ENCODE results near the gene ADAMTS6.
"Not testable (repeated sequence)": the region's sequence is repeated elsewhere in the genome, so short reads cannot be mapped to it uniquely, and the experiment has no call there.

Gene ADAMTS6

DNA sequence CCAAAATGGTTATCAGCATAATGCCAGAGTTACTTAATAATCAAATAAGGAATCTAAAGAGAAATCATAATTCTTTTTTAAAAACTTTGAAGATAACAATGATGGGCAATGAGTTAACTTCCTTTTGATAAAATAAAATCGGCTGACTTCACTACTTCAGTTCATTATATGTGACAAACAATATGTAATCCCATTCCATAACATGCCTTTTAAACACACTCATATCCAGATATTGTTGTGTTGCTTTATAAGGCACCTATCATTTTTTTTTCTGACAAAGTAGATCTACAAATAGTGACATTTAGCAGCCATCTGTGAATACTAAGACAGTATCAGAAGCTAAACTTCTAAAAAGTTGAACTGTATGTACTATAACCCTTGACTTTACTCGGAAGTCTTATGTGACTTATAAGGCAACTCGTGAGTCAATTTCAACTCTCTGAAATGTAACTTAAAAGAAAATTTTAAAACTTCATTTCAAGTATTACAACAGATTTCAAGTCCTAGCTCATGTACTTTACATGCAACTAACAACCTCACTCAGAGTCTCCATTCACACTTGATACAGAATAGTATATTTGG, 7.5 kb downstream of the ADAMTS6 start:
- no peak for DNase-seq

DNA sequence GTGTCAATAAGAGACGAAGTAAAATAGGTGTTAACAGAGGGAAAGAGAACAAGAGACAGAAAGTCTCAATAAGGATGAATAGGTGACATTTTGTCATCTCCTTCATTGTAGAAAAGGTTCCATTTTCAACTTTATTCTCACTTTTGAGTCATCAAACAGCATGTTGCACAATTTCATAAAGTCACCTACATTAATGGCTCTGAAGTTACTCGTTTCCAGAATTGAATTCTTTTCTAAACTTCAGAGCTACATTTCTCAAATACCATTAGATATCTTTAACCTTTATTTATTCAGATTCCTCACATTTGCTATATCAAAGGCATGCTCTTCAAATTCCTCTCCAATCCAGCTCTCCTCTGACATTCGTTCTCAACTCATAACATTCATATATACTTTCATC, 13.1 kb downstream of the ADAMTS6 start:
- DNase-seq: no peak

DNA sequence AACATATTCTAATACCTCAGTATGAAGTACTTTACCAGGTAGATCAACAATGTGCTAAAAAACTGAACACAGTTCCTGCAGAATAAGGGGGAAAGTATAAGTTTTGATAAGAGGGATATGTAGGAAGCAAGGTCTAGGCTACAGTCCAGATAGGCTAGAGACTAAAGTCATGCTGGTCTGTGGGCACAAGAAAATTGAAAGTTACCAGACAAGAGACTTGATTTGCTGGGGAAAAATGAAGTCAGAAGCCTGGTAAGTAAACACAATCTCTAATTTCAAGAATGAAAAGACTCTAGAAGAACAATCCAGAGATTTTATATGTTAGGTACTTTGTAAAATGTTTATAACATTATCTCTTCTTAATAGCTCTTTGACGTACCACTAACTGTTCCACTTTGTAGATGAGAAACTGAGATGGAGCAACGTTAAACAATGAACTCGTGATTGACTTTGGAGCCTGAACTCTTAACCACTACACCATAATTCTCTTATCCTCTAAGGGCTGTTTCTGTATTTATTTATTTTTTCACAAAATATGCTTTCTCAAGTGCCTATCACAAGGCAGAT, 19.5 kb downstream of the ADAMTS6 start:
- no peak for DNase-seq

DNA sequence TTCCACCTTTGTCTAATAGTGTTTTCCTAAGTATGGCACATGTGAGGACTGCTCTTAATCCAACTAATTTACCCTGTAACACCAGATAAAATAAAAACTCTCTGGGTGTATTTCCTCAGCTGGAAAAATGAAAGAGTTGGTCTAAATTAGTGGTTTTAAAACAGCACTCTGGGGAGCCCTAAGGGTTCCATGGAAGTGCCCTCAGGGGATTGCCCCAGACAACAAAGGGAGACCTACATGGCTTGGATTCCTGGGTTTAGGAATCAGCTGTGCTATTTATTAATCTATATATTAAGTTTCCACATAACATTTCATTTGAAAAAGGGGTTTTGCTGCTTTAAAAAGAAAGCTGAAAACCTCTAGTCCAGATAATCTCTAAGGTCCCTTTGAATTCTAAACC, 20.2 kb downstream of the ADAMTS6 start:
- no peak for DNase-seq

DNA sequence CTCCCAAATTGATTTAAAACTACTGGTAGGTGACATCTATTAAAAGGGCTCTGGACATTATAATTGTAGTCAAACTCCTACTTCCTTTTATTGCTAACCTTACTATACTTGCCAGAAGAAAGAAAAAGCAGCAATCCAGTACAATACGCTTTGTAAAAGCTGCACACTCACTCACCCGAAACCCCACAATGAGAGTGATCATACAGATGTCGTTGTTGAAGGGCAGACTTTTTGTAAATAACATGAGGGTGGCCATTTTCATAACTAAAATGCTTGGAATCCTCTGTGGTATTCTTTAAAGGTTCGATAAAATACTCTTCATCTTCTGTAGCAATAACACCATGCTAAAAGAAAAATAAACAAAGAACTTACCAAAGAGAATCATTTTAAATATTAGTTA, 21.7 kb downstream of the ADAMTS6 start:
- DNase-seq: no peak

DNA sequence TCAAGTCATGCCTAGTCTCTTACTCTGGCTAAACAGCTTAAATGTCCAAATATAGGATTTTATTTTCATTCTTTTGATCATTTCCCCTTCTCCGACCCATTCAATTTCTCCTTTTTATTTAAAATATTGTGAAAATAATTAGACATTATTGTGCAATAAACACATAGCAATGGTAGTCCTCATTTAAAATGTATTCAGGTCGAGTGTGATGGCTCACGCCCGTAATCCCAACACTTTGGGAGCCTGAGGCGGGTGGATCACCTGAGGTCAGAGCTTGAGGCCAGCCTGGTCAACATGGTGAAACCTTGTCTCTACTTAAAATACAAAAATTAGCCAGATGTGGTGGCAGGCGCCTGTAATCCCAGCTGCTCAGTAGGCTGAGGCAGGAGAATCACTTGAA, 26.7 kb downstream of the ADAMTS6 start:
- no peak for DNase-seq

DNA sequence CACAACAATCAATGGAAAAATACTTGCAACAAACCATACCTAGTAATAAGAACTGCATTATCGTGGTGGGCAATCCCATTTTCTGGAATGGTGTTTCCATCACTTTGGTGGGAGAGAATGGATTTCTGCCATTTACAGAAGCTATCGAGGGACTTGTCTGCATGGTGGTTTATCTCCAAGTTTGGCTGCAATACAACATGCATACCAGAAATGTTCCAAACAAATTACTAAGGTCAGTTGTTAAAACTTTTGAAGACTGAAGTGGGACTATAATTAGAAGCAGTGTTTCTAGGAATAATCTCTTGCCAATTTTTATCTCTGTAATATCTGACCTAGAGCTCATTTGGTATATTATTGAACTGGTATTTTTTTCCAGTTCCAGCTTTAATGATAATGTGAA, 30.3 kb downstream of the ADAMTS6 start:
- no peak for DNase-seq

DNA sequence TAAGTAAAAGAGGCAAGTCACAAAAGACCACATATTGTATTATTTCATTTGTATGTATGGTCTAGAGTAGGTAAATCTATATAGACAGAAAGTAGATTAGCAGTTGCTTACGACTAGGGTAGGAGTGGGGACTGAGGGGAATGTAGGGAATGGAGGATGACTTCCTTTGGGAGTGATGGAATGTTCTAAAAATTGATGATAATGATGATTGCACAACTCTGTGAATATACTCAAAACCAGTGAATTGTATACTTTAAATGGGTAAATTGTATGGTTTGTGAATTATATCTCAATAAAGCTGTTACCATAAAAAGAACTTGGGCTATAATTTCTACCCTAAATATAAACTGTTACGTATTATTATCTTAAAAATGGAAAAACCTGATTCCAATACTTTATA, 35.0 kb downstream of the ADAMTS6 start:
- no peak for DNase-seq

DNA sequence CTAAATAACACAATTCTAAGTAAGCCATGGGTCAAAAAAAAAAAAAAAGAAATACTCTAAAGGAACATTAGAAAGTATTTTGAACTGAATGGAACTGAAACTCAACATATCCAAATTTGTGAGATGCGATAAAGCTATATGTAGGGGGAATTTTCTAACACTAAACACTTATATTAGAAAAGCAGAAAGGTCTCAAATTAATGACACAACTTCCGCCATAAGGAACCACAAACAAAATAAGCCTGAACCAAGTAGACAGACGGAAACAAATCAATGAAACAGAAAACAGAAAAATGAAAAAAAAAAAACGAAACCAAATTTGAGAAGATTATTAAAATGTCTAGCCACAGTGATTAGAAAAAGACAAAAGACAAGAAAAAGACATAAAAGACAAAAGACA, 39.9 kb downstream of the ADAMTS6 start:
- DNase-seq: no peak

DNA sequence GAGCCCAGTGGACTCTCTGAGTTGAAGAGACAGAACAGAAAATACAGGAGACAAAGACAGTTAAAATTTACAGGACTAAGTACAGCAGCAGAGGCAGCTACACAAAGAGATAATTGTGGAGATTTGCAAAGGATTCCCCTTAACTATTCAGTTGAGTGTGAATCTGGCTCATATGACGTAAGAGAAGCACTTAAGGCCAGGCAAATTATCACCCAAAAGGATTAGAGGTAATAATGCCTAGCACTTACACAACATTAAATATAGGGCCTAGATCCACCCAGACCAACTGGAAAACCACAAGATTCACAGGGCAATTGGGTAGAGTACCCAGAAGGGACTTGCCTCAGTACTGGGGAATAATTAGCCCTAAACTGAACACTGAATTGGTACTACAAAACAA, 41.3 kb downstream of the ADAMTS6 start:
- DNase-seq: no peak

DNA sequence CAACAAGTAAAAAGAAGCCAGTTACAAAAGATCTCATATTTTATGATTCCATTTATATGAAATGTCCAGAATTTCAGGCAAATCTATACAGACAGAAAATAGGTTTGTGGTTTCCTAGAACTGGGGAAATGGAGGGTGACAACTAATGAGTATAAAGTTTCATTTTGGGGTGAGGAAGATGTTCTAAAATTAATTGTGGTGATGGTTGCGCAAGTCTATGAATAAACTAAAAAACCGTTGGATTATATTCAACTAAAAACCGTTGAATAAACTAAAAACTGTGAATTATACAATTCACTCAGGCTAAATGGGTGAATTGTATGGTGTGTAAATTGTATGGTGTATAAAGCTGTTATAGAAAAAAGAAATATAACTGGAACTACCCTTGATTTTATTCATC, 47.6 kb downstream of the ADAMTS6 start:
- DNase-seq: no peak

DNA sequence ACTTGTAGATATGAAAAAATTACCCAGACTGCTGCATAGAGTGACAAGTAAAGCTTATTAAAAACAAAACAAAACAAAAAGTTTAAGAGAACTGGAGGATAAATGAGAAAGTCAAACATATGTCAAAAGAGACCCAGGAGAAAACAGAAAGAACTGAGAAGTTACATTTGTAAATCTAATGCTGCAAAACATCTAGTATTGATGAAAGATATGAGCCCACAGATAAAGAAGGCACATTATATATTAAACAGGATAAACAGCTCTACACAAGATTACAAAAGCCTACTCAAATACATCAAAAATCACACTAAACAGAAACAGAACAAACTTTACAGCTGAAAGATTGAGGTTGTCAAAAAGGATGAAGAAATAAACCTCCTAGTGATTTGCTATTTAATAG, 55.1 kb downstream of the ADAMTS6 start:
- no peak for DNase-seq

DNA sequence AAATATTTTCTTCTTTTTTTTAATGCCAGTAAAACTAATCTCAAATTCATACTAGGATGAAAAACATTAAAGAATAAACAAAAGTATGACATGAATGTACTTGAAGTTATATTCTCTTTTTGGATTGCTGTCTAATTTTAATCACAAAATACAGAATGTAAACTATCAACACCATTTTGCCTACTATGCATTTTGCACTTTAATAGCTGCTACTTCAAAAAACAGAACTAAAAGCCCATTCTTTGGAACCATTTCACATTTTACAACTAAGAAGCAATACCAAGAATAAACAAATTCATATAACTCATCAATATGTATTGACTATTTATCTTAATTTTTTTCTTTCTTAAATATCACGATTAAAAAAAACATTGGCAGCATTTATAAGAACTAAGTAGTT, 58.1 kb downstream of the ADAMTS6 start:
- DNase-seq: no peak

DNA sequence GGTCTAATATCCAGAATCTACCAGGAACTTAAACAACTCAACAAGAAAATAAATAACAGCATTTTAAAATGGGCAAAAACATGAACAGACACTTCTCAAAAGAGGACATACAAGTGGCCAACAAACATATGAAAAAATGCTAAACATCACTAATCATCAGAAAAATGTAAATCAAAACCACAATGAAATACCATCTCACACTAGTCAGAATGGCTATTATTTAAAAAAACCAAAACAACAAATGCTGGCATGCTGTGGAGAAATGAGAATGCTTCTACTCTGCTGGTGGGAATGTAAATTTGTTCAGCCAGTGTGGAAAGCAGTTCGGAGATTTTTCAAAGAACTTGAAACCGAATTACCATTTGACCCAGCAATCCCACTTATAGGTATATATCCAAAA, 63.1 kb downstream of the ADAMTS6 start:
- no peak for DNase-seq

DNA sequence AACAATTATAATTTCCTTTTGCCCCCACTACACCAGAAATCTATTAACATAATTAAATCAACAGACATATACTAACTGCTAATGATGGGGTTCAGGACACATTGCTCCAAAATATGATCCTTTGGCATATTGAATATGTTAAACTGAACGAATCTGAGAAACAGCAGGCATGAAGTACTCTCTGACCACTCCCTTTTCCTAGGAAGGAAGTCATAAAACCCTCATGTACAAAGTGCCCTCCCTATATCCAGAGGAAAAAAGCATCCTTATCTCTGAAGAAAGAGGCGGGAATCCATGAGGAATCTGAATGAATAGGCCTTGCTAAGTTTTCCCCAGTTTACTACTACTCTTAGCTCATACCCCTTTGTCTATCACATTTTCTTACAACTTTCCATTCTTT, 67.9 kb downstream of the ADAMTS6 start:
- no peak for DNase-seq

DNA sequence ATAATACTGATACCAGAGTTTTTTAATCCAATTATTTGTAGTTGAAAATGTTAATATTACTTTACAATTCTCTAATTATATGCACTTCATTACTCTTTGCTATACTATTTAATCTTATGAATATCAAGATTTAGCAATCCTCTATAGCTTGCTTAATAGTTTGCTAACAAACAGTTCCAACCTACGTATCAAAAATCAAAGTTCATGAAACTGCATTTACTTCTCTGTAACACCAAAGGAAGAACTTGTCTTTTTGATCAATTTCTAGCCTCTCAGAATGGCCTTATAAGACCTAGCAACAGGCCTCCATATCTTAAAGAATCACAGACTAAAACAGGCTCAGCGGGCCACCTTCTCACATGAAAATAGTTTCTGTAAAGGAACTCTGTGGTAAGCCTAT, 68.9 kb downstream of the ADAMTS6 start:
- no peak for DNase-seq

DNA sequence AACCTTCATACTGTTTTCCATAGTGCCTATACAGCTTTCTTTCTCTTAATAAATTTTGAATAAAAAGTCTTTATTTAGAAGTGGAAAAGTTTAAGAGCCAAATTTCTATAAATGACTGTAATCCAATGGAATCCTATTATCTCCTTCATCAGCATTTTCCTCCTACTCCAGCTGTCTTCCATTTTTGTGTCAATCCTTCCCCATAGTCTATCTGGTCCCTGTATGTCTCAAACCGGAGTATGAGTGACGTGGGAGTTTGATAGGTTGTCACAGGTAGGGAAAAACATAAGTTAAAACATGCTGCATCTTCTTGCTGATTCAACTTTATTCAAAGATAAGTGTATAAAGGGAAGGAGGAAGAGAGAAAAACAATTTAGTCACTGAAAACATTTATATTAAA, 70.4 kb downstream of the ADAMTS6 start:
- DNase-seq: no peak

DNA sequence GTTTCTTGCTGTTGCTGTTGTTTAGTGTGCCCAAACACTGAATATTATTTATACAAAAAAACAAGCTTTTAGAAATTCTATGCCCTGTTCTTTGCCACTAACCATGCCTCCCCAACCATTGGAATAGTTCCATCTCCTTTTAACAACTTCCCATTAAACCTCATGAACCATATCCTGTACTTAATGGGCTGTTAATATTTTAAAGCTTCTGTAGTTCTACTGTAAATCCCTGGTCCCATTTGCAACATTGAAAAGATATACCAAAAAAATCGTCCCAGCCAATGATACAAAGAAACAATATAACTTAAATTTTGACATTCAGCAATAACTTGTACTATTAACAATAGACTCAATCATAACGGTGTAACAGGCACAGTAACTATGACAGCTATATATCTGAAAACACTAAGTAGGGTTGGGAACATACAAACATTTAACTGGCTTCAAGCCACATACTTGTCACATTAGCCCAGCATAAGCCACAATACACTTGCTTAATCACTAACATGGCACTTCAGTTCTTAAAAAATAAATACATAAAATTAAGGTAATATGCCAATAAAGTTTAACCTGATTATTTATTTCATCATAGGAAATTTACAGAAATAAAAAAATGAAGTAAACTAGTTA, 86.1 kb downstream of the ADAMTS6 start:
- no peak for DNase-seq

DNA sequence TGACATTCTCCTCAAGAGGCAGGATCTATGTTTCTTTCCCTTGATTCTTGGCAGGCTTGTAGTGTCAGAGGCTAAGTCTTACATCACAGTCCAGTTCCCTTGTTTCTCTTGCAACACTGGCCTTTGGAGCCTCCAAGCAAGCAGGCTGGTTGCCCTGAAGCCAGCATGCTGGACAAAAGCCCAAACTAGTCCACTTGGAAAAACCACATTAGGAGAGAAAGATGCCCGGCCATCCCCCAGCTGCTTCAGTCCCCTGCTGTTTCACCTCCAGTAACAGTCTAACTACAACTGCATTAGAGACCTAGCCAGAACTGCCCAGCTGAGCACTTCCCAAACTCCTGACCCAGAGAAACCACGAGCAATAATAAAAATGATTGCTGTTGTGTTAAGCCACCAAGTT, 87.6 kb downstream of the ADAMTS6 start:
- no peak for DNase-seq

DNA sequence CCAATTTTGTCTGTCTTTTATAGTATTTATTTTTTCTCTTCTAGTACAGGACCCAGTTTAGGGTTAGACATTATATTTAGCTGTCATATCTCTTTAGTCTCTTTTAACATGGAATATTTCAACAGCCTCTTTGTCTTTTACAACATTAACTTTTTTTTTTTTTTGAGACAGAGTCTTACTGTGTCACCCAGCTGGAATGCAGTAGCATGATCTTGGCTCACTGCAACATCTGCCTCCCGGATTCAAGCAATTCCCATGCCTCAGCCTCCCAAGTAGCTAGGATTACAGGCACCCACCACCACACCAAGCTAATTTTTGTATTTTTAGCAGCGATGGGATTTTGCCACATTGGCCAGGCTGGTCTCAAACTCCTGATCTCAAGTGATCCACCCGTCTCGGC, 90.1 kb downstream of the ADAMTS6 start:
- DNase-seq: no peak

DNA sequence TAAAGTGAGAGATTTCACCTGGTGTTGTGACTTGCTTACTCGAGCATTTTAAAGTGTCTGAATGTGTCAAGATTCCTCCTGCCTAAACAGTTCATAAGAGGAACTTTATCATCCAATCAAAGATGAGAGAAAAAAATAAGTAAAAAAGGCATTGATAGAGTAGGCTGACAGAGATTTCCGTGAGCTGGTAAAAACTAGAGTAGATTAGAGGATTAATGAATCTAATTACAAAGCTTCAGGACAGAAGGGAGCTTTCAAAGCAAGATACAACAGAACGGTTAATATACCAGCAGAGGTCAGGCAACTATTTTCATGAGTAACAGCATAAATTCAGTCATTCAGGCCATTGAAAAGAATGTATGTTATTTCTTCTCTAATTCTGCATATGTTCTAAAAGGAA, 91.5 kb downstream of the ADAMTS6 start:
- no peak for DNase-seq

DNA sequence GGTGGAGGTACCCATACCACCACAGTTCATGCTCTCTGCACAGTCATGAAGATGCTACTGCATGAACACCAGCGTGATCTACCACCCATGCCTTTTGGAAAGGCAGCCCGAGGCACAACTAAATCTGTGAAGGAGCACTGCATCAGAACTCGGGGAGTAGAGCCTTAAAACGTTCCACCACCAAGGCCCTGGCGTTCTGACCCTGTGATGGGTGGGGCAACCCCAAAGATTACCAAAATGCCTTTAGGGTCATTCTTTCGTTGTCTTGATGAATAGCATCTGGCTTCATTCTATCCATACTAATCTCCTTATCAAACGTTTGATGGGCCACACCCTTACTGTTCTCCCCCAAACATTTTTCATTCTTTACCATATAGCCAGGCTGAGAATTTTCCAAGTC, 97.9 kb downstream of the ADAMTS6 start:
- no peak for DNase-seq

DNA sequence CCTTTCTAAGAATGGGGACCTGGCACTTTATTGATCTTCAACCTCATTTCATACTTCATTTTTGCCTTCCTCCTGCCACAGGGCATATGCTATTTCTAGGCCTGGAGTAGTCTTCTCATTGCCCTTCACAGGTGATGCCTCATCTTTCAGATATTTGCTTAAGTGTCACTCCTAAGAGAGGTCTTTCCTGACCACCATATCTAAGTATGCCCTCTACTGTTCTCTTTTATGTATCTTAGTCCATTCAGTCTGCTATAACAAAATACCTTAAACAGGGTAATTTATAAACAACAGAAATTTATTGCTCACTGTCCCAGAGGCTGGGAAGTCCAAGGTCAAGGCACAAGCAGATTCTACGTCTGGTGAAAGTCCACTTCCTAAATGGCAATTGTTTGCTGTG, 99.1 kb downstream of the ADAMTS6 start:
- DNase-seq: no peak

DNA sequence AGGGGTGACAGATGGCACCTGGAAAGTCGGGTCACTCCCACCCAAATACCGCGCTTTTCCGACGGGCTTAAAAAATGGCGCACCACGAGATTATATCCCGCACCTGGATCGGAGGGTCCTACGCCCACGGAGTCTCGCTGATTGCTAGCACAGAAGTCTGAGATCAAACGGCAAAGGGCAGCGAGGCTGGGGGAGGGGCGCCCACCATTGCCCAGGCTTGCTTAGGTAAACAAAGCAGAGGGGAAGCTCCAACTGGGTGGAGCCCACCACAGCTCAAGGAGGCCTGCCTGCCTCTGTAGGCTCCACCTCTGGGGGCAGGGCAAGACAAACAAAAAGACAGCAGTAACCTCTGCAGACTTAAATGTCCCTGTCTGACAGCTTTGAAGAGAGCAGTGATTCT, 111.2 kb downstream of the ADAMTS6 start:
- DNase-seq: not testable (repeated sequence)

DNA sequence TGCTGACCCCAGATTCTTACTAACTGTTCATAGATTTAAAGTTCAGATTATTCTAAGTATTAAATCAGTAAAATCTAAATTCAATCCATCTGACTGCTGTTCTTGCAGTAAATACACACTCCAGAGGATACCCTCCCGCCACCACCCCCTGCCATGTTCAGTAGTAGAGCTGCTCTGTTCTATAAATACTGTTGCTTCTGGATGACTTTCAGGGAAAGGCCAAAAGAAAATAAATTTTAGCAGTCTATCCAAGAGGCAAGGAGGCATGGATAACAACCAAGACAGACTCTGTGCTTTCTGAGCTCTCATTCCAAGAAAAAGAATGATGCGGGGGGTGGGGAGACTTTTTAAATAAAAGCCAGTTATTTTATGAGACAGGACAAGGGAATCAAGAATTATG, 115.1 kb downstream of the ADAMTS6 start:
- DNase-seq: no peak
